H1 (cell line): ENCODE results near the gene HECTD1. TPM values are rescaled to one million over a fixed set of nuclear protein-coding genes. Genes with fewer than 3 reads are reported as not detected.

Source experiments
- CTCF ChIA-PET: fragments of 300-600 bp; sonication (Branson Sonifier 250); formaldehyde crosslinking; loops from one replicate; lab custom pipeline; 2021; ENCODE audit not compliant: partially characterized antibody; lab: Charles Lee
- POLR2A ChIA-PET: fragments of 300-600 bp; sonication (Branson Sonifier 250); formaldehyde crosslinking; loops from one replicate; lab custom pipeline; 2021; ENCODE audit warnings: inconsistent platforms; ENCODE audit not compliant: partially characterized antibody; lab: Charles Lee
- DNase-seq, 2 experiments: peaks; one replicate each; pipeline versions ENCODE4 v3.0.0 to v3.0.0-alpha.2; 2010 to 2022; ENCODE audit warnings: low spot score in 2 of 2, low read depth in 1 of 2, mixed read lengths in 1 of 2
- FAIRE-seq: peaks from 2 replicates; lab custom pipeline; 2011; peaks lifted over from hg19 to GRCh38; lab: Jason Lieb, UNC
- H2AFZ ChIP-seq: 2 replicates; pipeline ENCODE4 v1.8.1; 2012; ENCODE audit warnings: low read length, inconsistent platforms
- H2AK5ac ChIP-seq: 2 replicates; pipeline ENCODE4 v1.6.1; 2013; ENCODE audit warnings: low read depth, low read length
- H2BK120ac ChIP-seq: replicated peaks from 2 replicates; pipeline ENCODE3; 2013; ENCODE audit warnings: low read depth, low read length, inconsistent platforms
- H2BK12ac ChIP-seq: 2 replicates; pipeline ENCODE4 v1.6.1; 2013; ENCODE audit warnings: low read depth, low read length
- H2BK15ac ChIP-seq: 2 replicates; pipeline ENCODE4 v1.6.1; 2013; ENCODE audit warnings: low read length
- H2BK20ac ChIP-seq: 2 replicates; pipeline ENCODE4 v1.6.1; 2013; ENCODE audit warnings: low read length
- H2BK5ac ChIP-seq: 2 replicates; pipeline ENCODE4 v1.6.1; 2013; ENCODE audit warnings: low read depth, low read length
- H3K14ac ChIP-seq: 2 replicates; pipeline ENCODE4 v1.6.1; 2013; ENCODE audit warnings: inconsistent platforms; ENCODE audit not compliant: insufficient read length
- H3K18ac ChIP-seq: 2 replicates; pipeline ENCODE4 v1.6.1; 2013; ENCODE audit warnings: low read length; ENCODE audit errors: extremely low read depth
- H3K23ac ChIP-seq: 2 replicates; pipeline ENCODE4 v1.6.1; 2013; ENCODE audit warnings: inconsistent platforms; ENCODE audit not compliant: insufficient read length
- H3K23me2 ChIP-seq: 2 replicates; pipeline ENCODE4 v1.6.1; 2013; ENCODE audit warnings: low read depth, low read length
- H3K27ac ChIP-seq: 2 replicates; pipeline ENCODE4 v1.6.1; 2011; ENCODE audit warnings: low read depth, low read length, inconsistent platforms
- H3K27me3 ChIP-seq, 4 experiments: replicated peaks in 1 of 4; 1 replicate in 1 of 4; 2 replicates in 3 of 4; pipeline versions ENCODE4 v1.6.1 to v1.8.1; 2011 to 2013; ENCODE audit warnings: low read length in 3 of 4, mild to moderate bottlenecking in 3 of 4, inconsistent platforms in 2 of 4, mixed read lengths in 2 of 4, moderate library complexity in 1 of 4; ENCODE audit not compliant: control insufficient read depth in 3 of 4, insufficient read depth in 3 of 4; ENCODE audit errors: extremely low read depth in 1 of 4
- H3K36me3 ChIP-seq, 4 experiments: 2 replicates each; pipeline versions ENCODE4 v1.6.1 to v1.8.1; 2011 to 2013; ENCODE audit warnings: mild to moderate bottlenecking in 4 of 4, low read length in 3 of 4, moderate library complexity in 2 of 4, control low read depth in 1 of 4, inconsistent platforms in 1 of 4; ENCODE audit not compliant: insufficient read depth in 4 of 4, control insufficient read depth in 2 of 4
- H3K4ac ChIP-seq: replicated peaks from 2 replicates; pipeline ENCODE3; 2013; ENCODE audit warnings: low read length, low read depth, mixed read lengths, inconsistent platforms; ENCODE audit not compliant: insufficient read length
- H3K4me1 ChIP-seq, 4 experiments: replicated peaks in 1 of 4; 1 replicate in 1 of 4; 2 replicates in 3 of 4; pipeline versions ENCODE4 v1.6.1 to v1.8.1; 2011 to 2013; ENCODE audit warnings: low read length in 3 of 4, inconsistent platforms in 2 of 4, mixed read lengths in 1 of 4; ENCODE audit not compliant: insufficient read depth in 4 of 4, control insufficient read depth in 3 of 4
- H3K4me2 ChIP-seq, 2 experiments: 2 replicates each; pipeline versions ENCODE4 v1.6.1 to v1.8.1; 2011 to 2013; ENCODE audit warnings: low read depth in 2 of 2, low read length in 2 of 2, control low read depth in 1 of 2, inconsistent platforms in 1 of 2, mild to moderate bottlenecking in 1 of 2; ENCODE audit not compliant: insufficient read depth in 1 of 2
- H3K4me3 ChIP-seq, 4 experiments: fragments of 200-600, 300-600 bp in 1 of 4; sonication (generic), shearing (Covaris generic), sonication (Bioruptor Twin) in 1 of 4; 2 replicates each; pipeline versions ENCODE4 v1.5.1 to v1.8.1; 2011 to 2016; ENCODE audit warnings: low read length in 4 of 4, low read depth in 3 of 4, control low read depth in 2 of 4, inconsistent platforms in 2 of 4, mild to moderate bottlenecking in 2 of 4, mixed read lengths in 1 of 4, moderate library complexity in 1 of 4; ENCODE audit not compliant: insufficient read depth in 2 of 4; ENCODE audit errors: extremely low read depth in 1 of 4
- H3K56ac ChIP-seq: replicated peaks from 2 replicates; pipeline ENCODE3; 2013; ENCODE audit warnings: low read depth, mild to moderate bottlenecking, mixed read lengths, low read length, inconsistent platforms; ENCODE audit not compliant: insufficient read length
- H3K79me1 ChIP-seq: 2 replicates; pipeline ENCODE4 v1.6.1; 2013; ENCODE audit warnings: low read depth, low read length, control low read depth
- H3K79me2 ChIP-seq, 2 experiments: 2 replicates each; pipeline versions ENCODE4 v1.6.1 to v1.8.1; 2012 to 2013; ENCODE audit warnings: low read length in 2 of 2, mild to moderate bottlenecking in 2 of 2, inconsistent platforms in 1 of 2; ENCODE audit not compliant: insufficient read depth in 2 of 2, control insufficient read depth in 1 of 2
- H3K9ac ChIP-seq, 4 experiments: replicated peaks in 1 of 4; 1 replicate in 1 of 4; 2 replicates in 3 of 4; pipeline versions ENCODE4 v1.6.1 to v1.8.1; 2011 to 2013; ENCODE audit warnings: low read depth in 3 of 4, low read length in 3 of 4, control low read depth in 2 of 4, mild to moderate bottlenecking in 2 of 4, moderate library complexity in 2 of 4, inconsistent platforms in 1 of 4; ENCODE audit errors: extremely low read depth in 1 of 4
- H3K9me3 ChIP-seq, 2 experiments: 2 replicates each; pipeline versions ENCODE4 v1.6.1 to v1.8.1; 2012 to 2013; ENCODE audit warnings: mild to moderate bottlenecking in 2 of 2, moderate library complexity in 2 of 2, control low read depth in 1 of 2, inconsistent platforms in 1 of 2, low read depth in 1 of 2, low read length in 1 of 2, mixed read lengths in 1 of 2; ENCODE audit not compliant: insufficient read depth in 2 of 2
- H4K20me1 ChIP-seq, 2 experiments: replicated peaks in 1 of 2; 2 replicates each; pipeline versions ENCODE3 to v1.8.1; 2011 to 2013; ENCODE audit warnings: inconsistent platforms in 2 of 2, low read length in 2 of 2, mild to moderate bottlenecking in 1 of 2; ENCODE audit not compliant: insufficient read depth in 2 of 2, control insufficient read depth in 1 of 2
- H4K5ac ChIP-seq: 2 replicates; pipeline ENCODE4 v1.6.1; 2013; ENCODE audit warnings: low read length, low read depth, mixed read lengths, inconsistent platforms; ENCODE audit not compliant: insufficient read length
- H4K8ac ChIP-seq: 2 replicates; pipeline ENCODE4 v1.8.0; 2013; ENCODE audit warnings: mild to moderate bottlenecking, moderate library complexity, low read length, inconsistent platforms; ENCODE audit not compliant: insufficient read depth; ENCODE audit errors: extremely low read depth
- H4K91ac ChIP-seq: replicated peaks from 2 replicates; pipeline ENCODE3; 2013; ENCODE audit warnings: low read length, mixed read lengths, inconsistent platforms; ENCODE audit not compliant: insufficient read length
- WGBS, 2 experiments: shearing (Covaris generic) in 1 of 2; methylation state at CpG; one replicate each; pipeline versions ENCODE4 v1.1.6 to v1.1.7; 2013 to 2015; ENCODE audit warnings: low lambda C conversion rate in 2 of 2, mixed read lengths in 2 of 2, inconsistent platforms in 1 of 2, low coverage in 1 of 2, missing lambda C conversion rate in 1 of 2; ENCODE audit not compliant: insufficient replicate concordance in 2 of 2, insufficient coverage in 1 of 2, insufficient read length in 1 of 2; ENCODE audit errors: extremely low coverage in 1 of 2, missing lambda C conversion rate in 1 of 2; 5-methylcytosine and 5-hydroxymethylcytosine counted together
- polyA plus RNA-seq, 7 experiments: library from polyadenylated mRNA; depleted of rRNA in 3 of 7; stranded (reverse) in 5 of 7; unstranded in 2 of 7; fragments of >200 nt in 5 of 7; fragments of 200-250 nt in 2 of 7; gene quantifications; 1 replicate in 5 of 7; 2 replicates in 1 of 7; 4 replicates in 1 of 7; pipeline versions ENCODE4 v1.2.1 to v1.2.3, GENCODE V29; 2011 to 2013; ENCODE audit warnings: missing spikeins in 2 of 7, mixed read lengths in 2 of 7
- total RNA-seq: library from RNA; stranded (reverse); fragmentation: NEBNext Ultra II Directional; extraction: Animal tissue kit (Norgen Biotek cat#: 25700); gene quantifications from 2 replicates; pipeline ENCODE4 v1.2.1, GENCODE V29; 2021

HECTD1 gene
- total and polyA plus RNA-seq, 2 of the 8 experiments (the other 6 are each of a cell fraction or from before 2014, with no cell fraction given), result 44.7 to 105 TPM

DNA sequence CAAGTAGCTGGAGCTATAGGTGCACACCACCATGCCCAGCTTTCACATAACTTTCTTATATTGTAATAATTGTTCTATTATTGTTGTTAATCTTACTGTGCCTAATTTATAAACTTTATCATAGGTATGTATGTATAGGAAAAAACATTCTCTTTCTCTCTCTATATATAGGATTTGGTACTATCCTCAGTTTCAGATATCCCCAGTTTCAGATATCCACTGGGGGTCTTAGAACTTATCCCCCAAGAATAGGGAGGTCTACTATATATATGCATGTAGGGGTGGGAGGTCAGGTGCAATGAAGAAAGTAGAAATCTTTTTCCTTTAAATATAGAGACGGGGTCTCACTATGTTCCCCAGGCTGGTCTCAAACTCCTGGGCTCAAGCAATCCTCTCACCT, 110.5 kb downstream of the HECTD1 start:
- H2BK15ac ChIP-seq, result no peak overlapping the region
- no peaks in the 10 kb centered on the region for H3K27me3 ChIP-seq
- no peak overlapping the region for H2BK12ac ChIP-seq
- H3K27ac ChIP-seq, result no peak overlapping the region
- H3K4me3 ChIP-seq, result no peak overlapping the region
- no peaks in the 10 kb centered on the region for H3K79me1 ChIP-seq
- FAIRE-seq (no peak), DNase-seq (no peak)
- no peaks in the 10 kb centered on the region for H3K9me3 ChIP-seq
- H4K91ac ChIP-seq, result no peak overlapping the region
- H3K79me2 ChIP-seq, result no peaks in the 10 kb centered on the region
- H3K4me1 ChIP-seq, result no peaks in the 10 kb centered on the region
- H3K36me3 ChIP-seq, result peaks cover 2 to 35% (median 16%) of the 10 kb centered on the region in 4 experiments; a peak in 6 of 8 replicates
- H3K23me2 ChIP-seq, result no peaks in the 10 kb centered on the region
- no peak overlapping the region for H4K5ac ChIP-seq
- H2BK5ac ChIP-seq, result no peak overlapping the region
- no peak overlapping the region for H4K8ac ChIP-seq
- no peak overlapping the region for H2AK5ac ChIP-seq
- no peak overlapping the region for H3K18ac ChIP-seq
- no peaks in the 10 kb centered on the region for H4K20me1 ChIP-seq
- H3K9ac ChIP-seq, result no peak overlapping the region
- H3K4ac ChIP-seq, result no peak overlapping the region
- no peak overlapping the region for H2BK120ac ChIP-seq
- ChIA-PET CTCF (interaction anchor here (0.6 kb wide), 1 partner anchor 110 kb away, joined by 4 read pairs; no protein-coding TSS in a partner anchor), POLR2A (interaction anchor here (1.6 kb wide), 1 partner anchor 71 kb away, joined by 3 read pairs; the partner anchor contains the start of gene STRN3)
- H3K4me2 ChIP-seq, result no peak overlapping the region
- H3K23ac ChIP-seq, result no peak overlapping the region
- no peak overlapping the region for H3K56ac ChIP-seq
- no peak overlapping the region for H3K14ac ChIP-seq
- no peak overlapping the region for H2AFZ ChIP-seq
- 92% methylated on average over 1 of the region's 1 CpG; no CpG with 5 or more reads in 1 of the 2 experiments for WGBS, 2 experiments
- no peak overlapping the region for H2BK20ac ChIP-seq
